Muscle of leg (tissue), 11 donors: ENCODE data around the gene LRP1B. TPM values are rescaled to one million over a fixed set of nuclear protein-coding genes. Genes with fewer than 3 reads are reported as not detected.
"Not testable (repeated sequence)": the region's sequence is repeated elsewhere in the genome, so short reads cannot be mapped to it uniquely, and the experiment has no call there.

Source experiments
- DNase-seq: peaks from one replicate; pipeline ENCODE4 v3.0.0; 2013
- H3K27ac ChIP-seq: one replicate; pipeline ENCODE4 v1.5.1; 2013; ENCODE audit warnings: mild to moderate bottlenecking, low read length, control low read depth
- H3K27me3 ChIP-seq: one replicate; pipeline ENCODE4 v1.6.1; 2013; ENCODE audit warnings: low read length; ENCODE audit not compliant: control insufficient read depth, insufficient read depth
- H3K36me3 ChIP-seq: one replicate; pipeline ENCODE4 v1.6.1; 2013; ENCODE audit warnings: low read length; ENCODE audit not compliant: control insufficient read depth, insufficient read depth
- H3K4me1 ChIP-seq: one replicate; pipeline ENCODE4 v1.6.1; 2013; ENCODE audit warnings: low read length; ENCODE audit not compliant: control insufficient read depth, insufficient read depth
- H3K4me3 ChIP-seq: one replicate; pipeline ENCODE4 v1.5.1; 2013; ENCODE audit warnings: low read length, control low read depth
- H3K9me3 ChIP-seq: replicated peaks from 2 replicates; pipeline ENCODE4 v1.6.1; 2013; ENCODE audit warnings: low read depth, low read length; ENCODE audit not compliant: control insufficient read depth
- whole genome bisulfite sequencing: methylation state at CpG from one replicate; pipeline ENCODE4 v1.1.5; 2013; ENCODE audit warnings: missing lambda C conversion rate; ENCODE audit not compliant: insufficient coverage; 5-methylcytosine and 5-hydroxymethylcytosine counted together
- polyA plus RNA-seq, 8 donors: library from polyadenylated mRNA; unstranded; fragments of 120-200 nt; gene quantifications; one replicate each; pipeline versions ENCODE4 v1.2.1 to v1.2.3, GENCODE V29; 2013; ENCODE audit warnings: inconsistent platforms in 1 of 8, low replicate concordance in 1 of 8; ENCODE audit not compliant: insufficient read length in 8 of 8, insufficient read depth in 1 of 8
- total RNA-seq: library from RNA; stranded (reverse); fragments of 120-200 nt; gene quantifications from one replicate; pipeline ENCODE4 v1.2.4, GENCODE V29; 2013

The LRP1B gene
- total and polyA plus RNA-seq, 9 donors = 0.84 to 2.3 (median 1.4) TPM

DNA sequence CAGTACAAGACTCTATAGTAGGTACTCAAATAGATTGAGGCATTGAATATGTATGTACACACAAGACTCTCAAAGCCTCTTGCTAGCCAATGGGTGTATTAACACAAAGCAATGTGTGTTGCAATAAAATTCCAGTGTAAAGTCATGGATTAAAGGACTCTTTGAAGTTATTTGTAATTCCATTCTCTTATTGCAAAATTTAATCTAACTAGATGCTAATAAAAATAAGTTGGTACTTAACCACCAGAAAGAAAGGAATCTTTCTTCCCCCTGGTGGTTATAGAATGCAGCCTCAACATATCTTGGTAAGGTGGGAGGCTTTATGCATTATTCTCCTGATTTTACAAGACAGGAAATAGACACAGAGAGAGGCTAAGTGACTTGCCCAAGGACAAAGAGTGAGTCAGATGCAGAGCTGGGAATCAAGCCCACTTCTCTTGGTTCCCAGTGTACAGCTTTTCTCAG is 18.0 kb downstream of the LRP1B start:
- Histone ChIP-seq H3K9me3 (no peaks in the 10 kb centered on the region), H3K27me3 (no peaks in the 10 kb centered on the region), H3K4me3 (no peak overlapping the region), H3K36me3 (no peaks in the 10 kb centered on the region), H3K4me1 (no peaks in the 10 kb centered on the region), H3K27ac (no peak overlapping the region)
- DNase-seq = no peak

DNA sequence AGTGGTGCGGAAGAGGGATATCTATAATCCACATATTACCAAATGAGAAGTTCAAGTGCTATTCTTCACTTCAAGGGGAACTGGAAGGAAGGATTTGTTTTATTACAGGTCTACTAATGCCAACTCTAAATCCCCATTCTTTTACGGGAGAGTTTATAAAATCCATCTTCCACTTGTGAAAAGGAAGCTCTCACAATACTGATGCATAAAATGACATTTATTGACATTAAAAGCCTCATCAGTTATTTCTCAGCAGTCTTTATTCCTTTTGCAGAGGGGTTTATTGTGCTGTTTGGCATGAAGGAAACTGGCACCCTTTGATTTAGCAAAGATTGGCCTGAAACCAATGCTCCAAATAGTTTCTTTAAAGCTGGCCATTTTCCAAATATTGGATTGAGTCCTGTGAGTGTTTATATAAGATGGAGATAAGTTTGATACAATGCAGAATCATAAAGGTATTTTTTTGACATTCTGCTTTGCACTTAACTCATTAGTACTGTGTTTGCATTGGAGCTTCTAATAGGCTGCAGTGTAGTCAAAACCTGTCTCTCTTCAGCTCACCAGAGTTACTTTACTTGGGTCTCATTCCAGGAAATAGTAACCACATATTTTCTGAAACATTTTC is 26.6 kb downstream of the LRP1B start:
- Histone ChIP-seq H3K4me3 (no peak overlapping the region), H3K36me3 (no peaks in the 10 kb centered on the region), H3K27me3 (no peaks in the 10 kb centered on the region), H3K9me3 (no peaks in the 10 kb centered on the region), H3K27ac (no peak overlapping the region), H3K4me1 (no peaks in the 10 kb centered on the region)
- no CpG with 5 or more reads among the region's 2 CpGs for WGBS
- DNase-seq = no peak

DNA sequence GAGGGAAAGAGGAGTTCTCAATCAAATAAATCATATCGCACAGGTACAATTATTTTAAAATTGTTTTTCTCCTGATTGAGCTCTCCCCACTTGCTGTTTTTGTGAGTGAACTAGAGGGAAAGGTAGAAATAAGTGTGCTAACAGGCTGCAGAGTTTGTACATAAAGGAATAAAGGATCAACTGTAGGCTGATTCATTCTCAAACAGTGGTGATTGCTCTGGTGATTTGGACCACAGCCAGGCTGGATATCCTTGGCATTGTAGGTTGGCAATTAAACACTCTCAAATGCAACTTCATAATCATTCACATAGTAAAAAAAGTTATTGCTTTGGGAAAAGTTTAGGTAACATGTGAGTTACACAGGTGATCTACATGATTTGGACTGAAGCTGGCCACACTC is 29.8 kb downstream of the LRP1B start:
- no peaks in the 10 kb centered on the region for H3K9me3 ChIP-seq
- no CpG with 5 or more reads among the region's 1 CpG for WGBS
- no peak overlapping the region for H3K27ac ChIP-seq
- no peak overlapping the region for H3K4me3 ChIP-seq
- DNase-seq = no peak
- no peaks in the 10 kb centered on the region for H3K27me3 ChIP-seq
- no peaks in the 10 kb centered on the region for H3K4me1 ChIP-seq
- H3K36me3 ChIP-seq = no peaks in the 10 kb centered on the region

DNA sequence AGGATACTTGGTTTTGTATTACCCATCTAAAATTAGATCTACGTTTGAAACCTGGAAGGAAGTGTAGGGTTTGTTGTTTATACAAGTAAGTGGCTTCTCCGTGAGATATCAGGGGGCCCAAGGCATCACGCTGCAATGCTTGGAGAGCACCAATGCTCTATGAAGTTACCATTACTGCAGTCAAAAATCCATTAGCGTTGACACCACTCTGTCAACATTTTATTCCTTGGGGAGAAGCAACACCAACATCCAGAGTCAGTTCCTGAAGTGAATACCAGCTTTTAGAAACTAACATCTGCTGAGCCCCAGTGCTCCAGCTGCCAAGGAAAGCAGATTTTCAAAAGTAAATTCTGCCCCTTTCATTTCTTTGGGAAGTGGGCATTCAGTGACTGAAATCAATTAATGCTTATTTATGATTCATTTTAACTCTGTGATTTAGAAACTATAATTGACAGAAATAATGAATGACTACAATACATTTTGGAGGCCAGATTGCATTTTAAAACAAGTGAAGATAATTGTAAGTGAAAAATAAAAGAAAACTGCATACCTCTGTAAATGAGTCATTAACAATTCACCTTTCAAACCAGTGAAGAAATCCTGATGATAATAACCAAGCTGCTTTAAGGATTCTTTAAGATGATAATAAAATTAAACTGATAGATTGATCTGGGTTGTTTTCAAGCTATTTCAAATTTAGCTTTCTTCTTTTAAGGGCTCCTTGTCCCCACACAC is 30.5 kb downstream of the LRP1B start:
- Histone ChIP-seq H3K27ac (no peak overlapping the region), H3K27me3 (no peaks in the 10 kb centered on the region), H3K4me1 (no peaks in the 10 kb centered on the region), H3K36me3 (no peaks in the 10 kb centered on the region), H3K9me3 (no peaks in the 10 kb centered on the region), H3K4me3 (no peak overlapping the region)
- DNase-seq = no peak
- WGBS = 71% methylated on average over 3 of the region's 4 CpGs

DNA sequence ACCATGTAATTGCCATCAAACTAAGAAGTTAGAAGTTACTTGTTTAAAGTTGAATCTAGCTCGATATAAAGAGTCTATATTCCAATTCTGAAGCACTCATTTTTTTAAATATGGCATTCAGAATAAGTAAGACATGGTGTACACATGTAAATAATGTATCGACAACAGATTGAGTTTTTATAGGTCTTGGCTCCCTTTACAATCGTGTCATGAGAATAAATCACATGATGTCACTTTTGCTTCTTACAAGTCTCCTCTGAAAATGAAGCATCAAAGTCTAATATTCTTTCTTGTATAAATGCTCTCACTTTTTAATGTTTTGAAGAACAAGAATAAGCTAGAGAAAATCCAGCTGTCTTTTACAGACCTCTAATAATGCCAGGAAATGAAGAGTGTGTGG is 33.1 kb downstream of the LRP1B start:
- H3K9me3 ChIP-seq = no peaks in the 10 kb centered on the region
- H3K4me1 ChIP-seq = no peaks in the 10 kb centered on the region
- H3K36me3 ChIP-seq = no peaks in the 10 kb centered on the region
- no peak overlapping the region for H3K27ac ChIP-seq
- WGBS = no CpG with 5 or more reads among the region's 3 CpGs
- no peak overlapping the region for H3K4me3 ChIP-seq
- no peak for DNase-seq
- no peaks in the 10 kb centered on the region for H3K27me3 ChIP-seq

GRCh38 chr2:142095647-142096046 is 35.2 kb downstream of the LRP1B start:
- Histone ChIP-seq H3K36me3 (no peaks in the 10 kb centered on the region), H3K27ac (no peak overlapping the region), H3K4me3 (no peak overlapping the region), H3K27me3 (no peaks in the 10 kb centered on the region), H3K9me3 (no peaks in the 10 kb centered on the region), H3K4me1 (no peaks in the 10 kb centered on the region)
- no peak for DNase-seq
- WGBS = no CpG with 5 or more reads among the region's 2 CpGs

GRCh38 chr2:142094233-142094632 is 36.6 kb downstream of the LRP1B start:
- no peak for DNase-seq
- no peaks in the 10 kb centered on the region for H3K9me3 ChIP-seq
- no peaks in the 10 kb centered on the region for H3K36me3 ChIP-seq
- H3K27me3 ChIP-seq = no peaks in the 10 kb centered on the region
- 80% methylated on average over 1 of the region's 2 CpGs for WGBS
- no peak overlapping the region for H3K27ac ChIP-seq
- H3K4me3 ChIP-seq = no peak overlapping the region
- no peaks in the 10 kb centered on the region for H3K4me1 ChIP-seq

DNA sequence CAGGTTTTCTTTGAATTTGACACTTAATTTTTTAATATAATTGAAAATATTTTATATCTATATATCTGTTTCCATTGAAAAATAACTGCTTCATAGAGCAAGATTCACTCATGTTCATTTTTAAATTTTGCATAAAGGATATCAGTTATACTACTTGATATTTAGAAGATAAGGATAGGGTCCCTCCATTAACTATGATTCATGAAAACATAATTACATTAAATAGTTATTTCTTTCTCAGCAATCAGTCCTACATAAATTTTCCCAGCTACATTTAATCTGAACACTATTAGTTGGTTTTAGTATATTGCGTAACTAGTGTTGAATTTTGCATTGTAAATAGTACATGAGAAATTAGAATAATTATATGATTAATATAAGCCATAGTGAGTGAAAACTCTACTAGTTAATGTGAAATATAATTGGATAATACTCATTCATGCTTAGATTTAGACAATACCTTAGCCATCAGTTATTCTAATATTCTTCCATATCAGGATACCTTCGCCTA is 42.7 kb downstream of the LRP1B start:
- Histone ChIP-seq H3K9me3 (no peaks in the 10 kb centered on the region), H3K4me3 (no peak overlapping the region), H3K27ac (no peak overlapping the region), H3K4me1 (no peaks in the 10 kb centered on the region), H3K36me3 (no peaks in the 10 kb centered on the region), H3K27me3 (no peaks in the 10 kb centered on the region)
- WGBS = no CpG with 5 or more reads among the region's 2 CpGs
- DNase-seq = no peak

- H3K9me3 ChIP-seq, H3K4me3 ChIP-seq, H3K4me1 ChIP-seq, H3K27ac ChIP-seq, H3K36me3 ChIP-seq, H3K27me3 ChIP-seq, DNase-seq: not testable (repeated sequence)
- no CpG with 5 or more reads among the region's 2 CpGs for WGBS
Measured at GRCh38 chr2:142087585-142087984, 43.2 kb downstream of the LRP1B start.

DNA sequence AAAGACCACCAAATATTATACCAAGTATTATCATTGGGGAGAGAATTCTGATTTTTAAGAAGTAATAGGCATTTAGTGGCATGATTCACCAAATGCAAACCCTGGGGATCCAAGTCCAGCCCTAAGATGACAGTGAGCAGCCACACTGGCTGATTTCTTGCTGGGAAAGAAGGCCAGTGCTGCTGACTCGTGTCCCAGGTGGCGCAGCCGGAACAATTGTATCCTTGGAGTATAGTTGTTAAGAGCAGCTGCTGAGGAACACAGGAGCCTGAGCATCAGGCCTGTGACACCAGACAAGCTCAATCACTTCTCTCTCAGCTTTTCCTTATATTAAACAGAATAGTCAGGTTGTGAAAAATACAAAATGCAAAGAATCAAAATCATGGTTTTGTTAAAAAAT is 48.4 kb downstream of the LRP1B start:
- no peak overlapping the region for H3K27ac ChIP-seq
- peak; percentile 10 for DNase-seq
- WGBS = 63% methylated on average over 3 of the region's 3 CpGs
- H3K27me3 ChIP-seq = no peaks in the 10 kb centered on the region
- H3K4me3 ChIP-seq = no peak overlapping the region
- H3K9me3 ChIP-seq = no peaks in the 10 kb centered on the region
- H3K36me3 ChIP-seq = no peaks in the 10 kb centered on the region
- no peaks in the 10 kb centered on the region for H3K4me1 ChIP-seq
